ENCODE results near the gene VWC2L. TPM values are rescaled to one million over a fixed set of nuclear protein-coding genes. Genes with fewer than 3 reads are reported as not detected.

The VWC2L gene
- polyA plus RNA-seq, 1 experiment: not detected

DNA sequence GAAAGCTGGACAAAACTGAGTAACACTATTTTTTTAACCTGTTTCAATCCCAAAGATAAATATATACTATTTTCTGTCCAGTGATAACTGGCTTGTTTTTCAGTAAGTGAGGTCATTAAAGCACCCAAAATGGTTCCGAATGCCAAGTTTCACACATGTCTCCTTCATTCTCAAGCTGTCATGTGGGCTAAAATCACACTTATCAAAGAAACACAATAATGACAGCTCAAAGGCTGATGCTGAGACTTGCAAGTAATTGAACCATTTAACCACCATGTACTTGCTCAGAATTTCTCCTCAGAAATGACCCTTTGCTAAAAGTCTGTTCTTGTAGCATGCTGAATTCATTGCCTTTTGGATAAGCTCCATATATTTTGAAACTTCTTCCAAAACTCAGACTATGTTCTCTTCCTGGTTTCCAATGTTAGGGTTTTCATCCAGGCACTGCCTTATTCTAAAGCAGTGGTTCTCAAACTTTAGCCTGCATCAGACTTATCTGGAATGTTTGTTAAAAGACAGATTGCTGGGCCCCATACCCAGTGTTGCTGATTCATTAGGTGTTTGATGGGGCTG, 149.8 kb downstream of the VWC2L start:
- ChIA-PET CTCF (no interaction called here), POLR2A (no interaction called here)
- H3K4me3 ChIP-seq (ENCODE audit: low read depth, low read length): no peak overlapping the region
- TF ChIP-seq, protein P1, sequence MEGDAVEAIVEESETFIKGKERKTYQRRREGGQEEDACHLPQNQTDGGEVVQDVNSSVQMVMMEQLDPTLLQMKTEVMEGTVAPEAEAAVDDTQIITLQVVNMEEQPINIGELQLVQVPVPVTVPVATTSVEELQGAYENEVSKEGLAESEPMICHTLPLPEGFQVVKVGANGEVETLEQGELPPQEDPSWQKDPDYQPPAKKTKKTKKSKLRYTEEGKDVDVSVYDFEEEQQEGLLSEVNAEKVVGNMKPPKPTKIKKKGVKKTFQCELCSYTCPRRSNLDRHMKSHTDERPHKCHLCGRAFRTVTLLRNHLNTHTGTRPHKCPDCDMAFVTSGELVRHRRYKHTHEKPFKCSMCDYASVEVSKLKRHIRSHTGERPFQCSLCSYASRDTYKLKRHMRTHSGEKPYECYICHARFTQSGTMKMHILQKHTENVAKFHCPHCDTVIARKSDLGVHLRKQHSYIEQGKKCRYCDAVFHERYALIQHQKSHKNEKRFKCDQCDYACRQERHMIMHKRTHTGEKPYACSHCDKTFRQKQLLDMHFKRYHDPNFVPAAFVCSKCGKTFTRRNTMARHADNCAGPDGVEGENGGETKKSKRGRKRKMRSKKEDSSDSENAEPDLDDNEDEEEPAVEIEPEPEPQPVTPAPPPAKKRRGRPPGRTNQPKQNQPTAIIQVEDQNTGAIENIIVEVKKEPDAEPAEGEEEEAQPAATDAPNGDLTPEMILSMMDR (IDR thresholded peaks at IDR 0.05; ENCODE audit: insufficient read depth, low read depth, low read length): no peak
- H3K36me3 ChIP-seq (ENCODE audit: control insufficient read depth, insufficient read depth, low read length): no peaks in the 10 kb centered on the region
- H3K27me3 ChIP-seq (ENCODE audit: control insufficient read depth, insufficient read depth, low read length): no peaks in the 10 kb centered on the region
- DNase-seq (ENCODE audit: low read depth): no peak

DNA sequence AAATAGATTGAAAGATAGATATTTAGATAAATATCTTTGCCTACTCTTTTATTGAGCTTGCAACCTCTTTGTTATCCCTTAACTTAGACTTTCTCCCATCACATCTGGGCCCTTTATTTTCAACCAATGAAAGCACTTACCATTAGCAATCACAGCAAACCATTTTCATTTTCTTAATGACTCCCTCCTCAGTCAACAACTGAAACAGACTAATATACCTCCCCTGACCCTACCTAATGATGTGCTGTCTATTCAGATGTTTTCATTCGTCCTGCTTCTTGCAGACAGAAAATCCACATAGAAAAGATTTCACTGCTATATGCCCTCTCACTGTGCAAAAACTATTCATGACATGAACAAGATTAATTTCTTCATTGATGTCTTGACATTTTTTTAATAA, 154.4 kb downstream of the VWC2L start:
- no peaks in the 10 kb centered on the region for H3K36me3 ChIP-seq (ENCODE audit: control insufficient read depth, insufficient read depth, low read length)
- DNase-seq (ENCODE audit: low read depth): no peak
- CTCF ChIA-PET: interaction anchor here (1.3 kb wide), 1 partner anchor 22 kb away, joined by 4 read pairs; no protein-coding TSS in a partner anchor
- no peaks in the 10 kb centered on the region for H3K27me3 ChIP-seq (ENCODE audit: control insufficient read depth, insufficient read depth, low read length)
- H3K4me3 ChIP-seq (ENCODE audit: low read depth, low read length): no peak overlapping the region
- TF ChIP-seq, protein P1 (IDR thresholded peaks at IDR 0.05; ENCODE audit: insufficient read depth, low read depth, low read length): no peak
- POLR2A ChIA-PET: no interaction called here

DNA sequence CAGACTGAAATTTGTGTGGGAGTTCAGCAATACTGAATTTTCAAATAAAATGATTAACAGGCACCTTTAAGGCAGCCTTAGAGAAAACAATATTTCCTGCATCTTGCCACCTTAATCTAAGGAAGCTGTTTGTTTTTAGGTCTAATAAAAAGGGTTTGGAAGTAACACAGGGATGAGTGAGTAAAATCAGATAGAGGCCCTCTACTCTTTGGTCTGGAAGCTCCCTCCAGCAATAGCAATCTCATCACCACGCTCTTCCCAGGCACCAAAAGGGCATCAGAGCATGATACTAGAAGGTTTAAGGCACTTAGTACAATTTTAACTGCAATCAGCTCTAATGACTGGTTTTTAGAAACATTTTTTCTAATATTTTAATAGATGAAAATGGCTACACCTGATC, 155.6 kb downstream of the VWC2L start:
- POLR2A ChIA-PET: no interaction called here
- Histone ChIP-seq H3K36me3 (ENCODE audit: control insufficient read depth, insufficient read depth, low read length) (no peaks in the 10 kb centered on the region), H3K4me3 (ENCODE audit: low read depth, low read length) (no peak overlapping the region), H3K27me3 (ENCODE audit: control insufficient read depth, insufficient read depth, low read length) (no peaks in the 10 kb centered on the region)
- no peak for DNase-seq (ENCODE audit: low read depth)
- TF ChIP-seq, protein P1 (IDR thresholded peaks at IDR 0.05; ENCODE audit: insufficient read depth, low read depth, low read length): no peak
- CTCF ChIA-PET: interaction anchor here (0.6 to 1.3 kb wide), 2 partner anchors 21 to 1880 kb away, joined by 3 to 4 read pairs; no protein-coding TSS in a partner anchor

DNA sequence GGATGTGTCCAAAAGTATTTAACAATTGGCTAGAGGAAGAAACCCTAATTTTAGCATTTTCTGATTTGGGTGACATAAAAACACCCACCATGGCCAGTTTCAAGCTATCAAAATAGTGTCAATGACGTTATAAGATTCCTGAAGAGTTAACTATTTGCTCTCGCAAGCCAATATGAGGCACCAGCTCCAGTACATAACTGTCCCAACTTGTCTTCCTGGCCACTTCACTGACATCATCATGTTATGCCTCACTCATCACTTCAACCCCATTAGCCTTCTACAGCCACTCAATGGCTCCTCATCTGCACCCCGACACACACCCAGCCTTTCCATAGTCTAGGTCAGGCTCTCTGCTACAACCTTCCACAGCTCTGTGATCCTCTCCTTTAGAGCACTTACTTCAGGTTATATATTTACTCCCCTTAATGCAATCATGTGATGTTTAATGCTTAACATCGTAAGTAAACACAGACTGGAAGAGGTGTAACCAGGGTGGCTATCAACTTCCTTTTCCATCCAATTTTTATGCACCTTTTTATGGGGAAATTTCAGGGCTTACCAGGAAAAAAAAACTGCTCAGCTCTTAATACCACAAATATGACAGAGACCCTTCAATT, 158.7 kb downstream of the VWC2L start:
- H3K36me3 ChIP-seq (ENCODE audit: control insufficient read depth, insufficient read depth, low read length): no peaks in the 10 kb centered on the region
- POLR2A ChIA-PET: no interaction called here
- no peak overlapping the region for H3K4me3 ChIP-seq (ENCODE audit: low read depth, low read length)
- H3K27me3 ChIP-seq (ENCODE audit: control insufficient read depth, insufficient read depth, low read length): no peaks in the 10 kb centered on the region
- no peak for DNase-seq (ENCODE audit: low read depth)
- CTCF ChIA-PET: no interaction called here
- TF ChIP-seq, protein P1 (IDR thresholded peaks at IDR 0.05; ENCODE audit: insufficient read depth, low read depth, low read length): no peak

DNA sequence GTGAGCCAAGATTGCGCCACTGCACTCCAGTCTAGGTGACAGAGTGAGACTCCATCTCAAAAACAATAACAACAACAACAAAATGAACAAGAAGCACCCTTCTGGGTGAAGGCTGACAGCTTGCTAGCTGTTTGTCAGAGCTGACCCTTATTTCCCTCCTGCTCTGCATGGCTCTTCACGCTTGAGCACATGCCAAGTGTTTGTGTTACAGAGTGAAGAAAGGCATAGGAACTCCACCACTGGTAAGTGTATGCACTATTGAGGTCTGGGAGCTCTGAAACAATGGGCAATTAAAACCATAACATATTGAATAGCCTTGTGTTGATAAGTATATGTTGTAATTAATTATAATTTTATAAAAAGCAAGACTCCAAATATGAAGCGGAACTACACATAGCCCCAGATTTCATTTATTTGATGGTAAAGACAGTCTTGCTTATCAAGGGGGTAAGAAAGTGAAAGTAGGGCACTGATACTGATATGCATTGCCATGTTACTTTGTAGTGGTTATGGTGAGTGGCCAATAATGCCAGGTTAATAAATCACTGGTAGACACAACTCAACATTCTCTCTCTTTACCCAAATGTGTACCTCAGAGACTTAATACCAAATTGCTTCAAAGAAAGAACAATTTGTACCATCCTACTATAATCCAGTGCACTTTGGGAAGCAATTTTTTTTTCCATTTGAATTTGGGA, 163.4 kb downstream of the VWC2L start:
- no peak overlapping the region for H3K4me3 ChIP-seq (ENCODE audit: low read depth, low read length)
- TF ChIP-seq, protein P1 (IDR thresholded peaks at IDR 0.05; ENCODE audit: insufficient read depth, low read depth, low read length): no peak
- no peaks in the 10 kb centered on the region for H3K27me3 ChIP-seq (ENCODE audit: control insufficient read depth, insufficient read depth, low read length)
- no peaks in the 10 kb centered on the region for H3K36me3 ChIP-seq (ENCODE audit: control insufficient read depth, insufficient read depth, low read length)
- ChIA-PET CTCF (no interaction called here), POLR2A (no interaction called here)
- DNase-seq (ENCODE audit: low read depth): no peak

Data from BJ (cell line).